HG03066 (cell line): Measurements from ENCODE around the gene PSMD1.

ENCODE experiments used
- ATAC-seq: cut with Tn5 transposase; IDR thresholded peaks from one replicate; pipeline ENCODE4 v1.9.1; 2021; ENCODE audit warnings: low read depth; ENCODE audit not compliant: unreplicated experiment

The PSMD1 gene

GRCh38 chr2:231034291-231034882 is 22.3 kb upstream of the PSMD1 start:
- no peak for ATAC-seq

- ATAC-seq = no peak
Observed at GRCh38 chr2:231036131-231036530, 20.5 kb upstream of the PSMD1 start.

GRCh38 chr2:231036578-231037106 is 20.0 kb upstream of the PSMD1 start:
- no peak for ATAC-seq

- no peak for ATAC-seq
Observed at GRCh38 chr2:231037202-231037730, 19.4 kb upstream of the PSMD1 start, which contains the start of gene C2orf72. C2orf72 (plus strand) TSS chr2:231037523; CDS start chr2:231037566, 43 bp downstream.

GRCh38 chr2:231037731-231038482 is 18.8 kb upstream of the PSMD1 start:
- ATAC-seq = no peak

GRCh38 chr2:231038483-231039293 is 18.0 kb upstream of the PSMD1 start:
- no peak for ATAC-seq

- ATAC-seq = no peak
Observed at GRCh38 chr2:231039294-231039664, 17.4 kb upstream of the PSMD1 start.

- ATAC-seq = no peak
Observed at GRCh38 chr2:231039821-231040364, 16.8 kb upstream of the PSMD1 start.

- no peak for ATAC-seq
Observed at GRCh38 chr2:231041061-231041689, 15.5 kb upstream of the PSMD1 start.

- ATAC-seq = no peak
Observed at GRCh38 chr2:231043796-231044195, 12.9 kb upstream of the PSMD1 start.

GRCh38 chr2:231046916-231047273 is 9.8 kb upstream of the PSMD1 start:
- no peak for ATAC-seq

GRCh38 chr2:231047274-231047922 is 9.3 kb upstream of the PSMD1 start:
- ATAC-seq = no peak

- ATAC-seq = no peak
Observed at GRCh38 chr2:231047923-231048915, 8.4 kb upstream of the PSMD1 start.

- ATAC-seq = no peak
Observed at GRCh38 chr2:231049286-231050017, 7.2 kb upstream of the PSMD1 start.

- ATAC-seq = no peak
Observed at GRCh38 chr2:231050018-231050901, 6.4 kb upstream of the PSMD1 start.

- no peak for ATAC-seq
Observed at GRCh38 chr2:231051116-231051515, 5.6 kb upstream of the PSMD1 start.
